ENCODE measurements around the gene ABTB2. TPM values are rescaled to one million over a fixed set of nuclear protein-coding genes. Genes with fewer than 3 reads are reported as not detected.

ABTB2 gene
- total RNA-seq, 1 donor from 2014 or later, result 3.2 TPM

GRCh38 chr11:34382532-34383276 lies 24.9 kb upstream of the ABTB2 start:
- Histone ChIP-seq H3K36me3 (no peaks in the 10 kb centered on the region), H3K4me1 (no peaks in the 10 kb centered on the region), H3K9me3 (peaks cover 3% of the 10 kb centered on the region), H3K27ac (no peak overlapping the region), H3K27me3 (no peaks in the 10 kb centered on the region), H3K4me3 (no peak overlapping the region)
- intact Hi-C loops (cut with DNase I), result no loop called here
- DNase-seq (no peak), ATAC-seq (no peak)
- no peak for TF ChIP-seq CTCF (IDR thresholded peaks at IDR 0.05)

- intact Hi-C loops (cut with DNase I), result no loop called here
- no peak for TF ChIP-seq CTCF (IDR thresholded peaks at IDR 0.05)
- H3K4me3 ChIP-seq, result no peak overlapping the region
- no peaks in the 10 kb centered on the region for H3K36me3 ChIP-seq
- no peak for DNase-seq
- H3K9me3 ChIP-seq, result peaks cover 12% of the 10 kb centered on the region
- no peaks in the 10 kb centered on the region for H3K4me1 ChIP-seq
- no peak overlapping the region for H3K27ac ChIP-seq
- no peaks in the 10 kb centered on the region for H3K27me3 ChIP-seq
- ATAC-seq, result no peak
Observed at GRCh38 chr11:34381775-34382174, 24.0 kb upstream of the ABTB2 start.

GRCh38 chr11:34380696-34381095 lies 22.9 kb upstream of the ABTB2 start:
- DNase-seq, result no peak
- Histone ChIP-seq H3K27ac (no peak overlapping the region), H3K4me1 (no peaks in the 10 kb centered on the region), H3K27me3 (no peaks in the 10 kb centered on the region), H3K4me3 (no peak overlapping the region), H3K36me3 (no peaks in the 10 kb centered on the region), H3K9me3 (peaks cover 18% of the 10 kb centered on the region)
- no peak for TF ChIP-seq CTCF (IDR thresholded peaks at IDR 0.05)
- intact Hi-C loops (cut with DNase I), result no loop called here
- no peak for ATAC-seq

DNA sequence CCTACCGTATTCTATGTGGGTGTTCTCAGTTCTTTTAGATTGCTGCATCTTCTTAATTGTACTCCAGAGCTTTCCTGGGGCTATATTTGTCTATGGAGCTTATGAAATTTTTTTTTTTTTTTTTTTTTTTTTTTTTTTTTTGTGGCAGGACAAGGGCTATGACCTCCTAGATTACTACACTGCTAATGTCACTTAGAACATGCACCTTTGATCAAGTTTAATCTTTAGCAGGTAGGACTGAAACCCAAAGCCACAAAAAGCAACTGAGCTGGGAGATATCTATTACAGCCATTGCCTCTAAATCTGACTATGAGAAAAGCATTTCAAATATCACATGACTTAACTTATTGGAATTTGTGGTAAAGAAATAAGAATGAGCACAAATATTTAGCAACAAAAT lies 21.7 kb upstream of the ABTB2 start:
- no peak for TF ChIP-seq CTCF (IDR thresholded peaks at IDR 0.05)
- no peak overlapping the region for H3K4me3 ChIP-seq
- no peaks in the 10 kb centered on the region for H3K27me3 ChIP-seq
- no peak for DNase-seq
- no peak for ATAC-seq
- intact Hi-C loops (cut with DNase I), result no loop called here
- no peaks in the 10 kb centered on the region for H3K4me1 ChIP-seq
- H3K27ac ChIP-seq, result no peak overlapping the region
- H3K36me3 ChIP-seq, result no peaks in the 10 kb centered on the region
- peaks cover 18% of the 10 kb centered on the region for H3K9me3 ChIP-seq

DNA sequence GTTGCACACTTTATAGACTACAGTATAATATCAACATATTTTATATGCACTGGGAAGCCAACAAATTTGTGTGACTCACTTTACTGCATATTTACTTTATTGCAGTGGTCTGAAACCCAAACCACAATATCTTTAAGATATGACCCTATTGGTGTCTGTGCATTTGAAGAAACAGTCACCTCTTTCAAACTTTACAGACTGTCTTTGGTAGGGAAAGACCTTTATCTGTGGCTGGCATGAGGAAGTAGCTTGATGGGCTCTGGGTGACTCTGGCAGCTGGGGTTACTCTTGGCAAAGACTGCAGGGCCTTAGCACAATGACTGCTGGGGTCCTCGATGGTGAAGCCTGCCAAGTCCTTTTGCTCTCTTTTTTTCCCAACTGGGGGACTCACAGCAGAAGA lies 21.3 kb upstream of the ABTB2 start:
- no peaks in the 10 kb centered on the region for H3K27me3 ChIP-seq
- H3K36me3 ChIP-seq, result no peaks in the 10 kb centered on the region
- intact Hi-C loops (cut with DNase I), result no loop called here
- no peak overlapping the region for H3K27ac ChIP-seq
- no peak for TF ChIP-seq CTCF (IDR thresholded peaks at IDR 0.05)
- no peak overlapping the region for H3K4me3 ChIP-seq
- ATAC-seq (no peak), DNase-seq (no peak)
- peaks cover 18% of the 10 kb centered on the region for H3K9me3 ChIP-seq
- no peaks in the 10 kb centered on the region for H3K4me1 ChIP-seq

DNA sequence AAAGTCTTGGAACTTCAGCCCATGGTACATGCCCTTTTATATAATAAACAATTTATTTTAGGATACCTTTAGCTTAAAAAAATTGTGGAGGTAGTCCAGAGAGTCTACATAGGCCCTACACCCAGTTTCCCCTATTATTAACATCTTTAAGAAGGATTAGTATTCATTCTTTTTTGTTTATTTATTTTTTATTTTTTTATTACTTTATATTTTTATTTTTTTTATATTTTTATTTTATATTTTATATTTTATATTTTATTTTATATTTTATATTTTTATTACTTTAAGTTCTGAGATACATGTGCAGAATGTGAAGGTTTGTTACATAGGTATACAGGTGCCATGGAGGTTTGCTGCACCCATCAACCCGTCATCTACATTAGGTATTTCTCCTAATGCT lies 15.9 kb upstream of the ABTB2 start:
- Histone ChIP-seq H3K27me3 (no peaks in the 10 kb centered on the region), H3K4me3 (no peak overlapping the region), H3K36me3 (no peaks in the 10 kb centered on the region), H3K9me3 (peaks cover 18% of the 10 kb centered on the region), H3K27ac (no peak overlapping the region), H3K4me1 (no peaks in the 10 kb centered on the region)
- no peak for TF ChIP-seq CTCF (IDR thresholded peaks at IDR 0.05)
- no peak for DNase-seq
- intact Hi-C loops (cut with DNase I), result no loop called here
- no peak for ATAC-seq
